LNCAP (cell line): ENCODE data around the gene CRNN.

Source experiments
- CTCF ChIP-seq: fragments of 450-650 bp; IDR thresholded peaks from 2 replicates; pipeline ENCODE4 v1.5.1; 2017; ENCODE audit warnings: mild to moderate bottlenecking

Gene CRNN

GRCh38 chr1:152367436-152367835 lies 46.6 kb downstream of the CRNN start:
- no peak for TF ChIP-seq CTCF

GRCh38 chr1:152359906-152360305 lies 54.2 kb downstream of the CRNN start, which contains the start of gene FLG2:
TSS of gene FLG2 (minus strand) at chr1:152360006. CDS start at chr1:152358884, 1,122 bp downstream.
- TF ChIP-seq CTCF, result no peak
